WTC11 (cell line): Measurements from ENCODE around the gene TARM1. TPM values are rescaled to one million over a fixed set of nuclear protein-coding genes. Genes with fewer than 3 reads are reported as not detected.

Experiments used
- ATAC-seq: fragments of 200-7000 bp; cut with Tn5 transposase; 2 replicates; pipeline ENCODE4 v1.10.0; 2021; ENCODE audit warnings: mild to moderate bottlenecking, moderate library complexity
- CTCF ChIA-PET: fragments of 300-600 bp; sonication (Branson Sonifier 250); formaldehyde crosslinking; loops from one replicate; lab custom pipeline; 2021; ENCODE audit warnings: antibody characterized with exemption; lab: Charles Lee
- POLR2A ChIA-PET: fragments of 350-600 bp; sonication (Branson Sonifier 250); formaldehyde crosslinking; loops from one replicate; lab custom pipeline; 2021; ENCODE audit warnings: antibody characterized with exemption; lab: Charles Lee
- DNase-seq: peaks from one replicate; pipeline ENCODE4 v3.0.0; 2021; ENCODE audit warnings: low spot score
- H3K27ac Mint-ChIP-seq: 2 replicates; pipeline ENCODE4 v1.8.0; 2021; ENCODE audit warnings: mixed read lengths
- H3K27me3 Mint-ChIP-seq: 2 replicates; pipeline ENCODE4 v1.8.0; 2021; ENCODE audit warnings: low read depth, mild to moderate bottlenecking, moderate library complexity, mixed read lengths
- H3K36me3 Mint-ChIP-seq: 2 replicates; pipeline ENCODE4 v1.8.0; 2021; ENCODE audit warnings: mixed read lengths
- H3K4me1 Mint-ChIP-seq: 2 replicates; pipeline ENCODE4 v1.8.0; 2022; ENCODE audit warnings: mixed read lengths
- H3K4me3 Mint-ChIP-seq: 2 replicates; pipeline ENCODE4 v1.8.0; 2021; ENCODE audit warnings: mild to moderate bottlenecking, moderate library complexity, mixed read lengths
- H3K9me3 Mint-ChIP-seq: 2 replicates; pipeline ENCODE4 v1.8.0; 2021; ENCODE audit warnings: mixed read lengths
- AR ChIP-seq: fragments of 250-450 bp; sonication (Bioruptor Pico); IDR thresholded peaks from 2 replicates; pipeline ENCODE4 v1.9.0; 2021; ENCODE audit warnings: mild to moderate bottlenecking
- ATF2 ChIP-seq: sonication (generic); formaldehyde crosslinking; IDR thresholded peaks from 2 replicates; pipeline ENCODE4 v1.8.1; 2022; ENCODE audit warnings: low read depth, missing genetic modification reagents, borderline replicate concordance
- CBFB ChIP-seq: sonication (generic); formaldehyde crosslinking; IDR thresholded peaks from 2 replicates; pipeline ENCODE4 v1.8.1; 2022; ENCODE audit warnings: mild to moderate bottlenecking, low read depth, missing genetic modification reagents
- E2F1 ChIP-seq: sonication (generic); formaldehyde crosslinking; IDR thresholded peaks from 2 replicates; pipeline ENCODE4 v1.8.0; 2022; ENCODE audit warnings: mild to moderate bottlenecking, missing genetic modification reagents
- ELF4 ChIP-seq: sonication (generic); formaldehyde crosslinking; IDR thresholded peaks from 2 replicates; pipeline ENCODE4 v1.8.1; 2022; ENCODE audit warnings: low read depth, mild to moderate bottlenecking, moderate library complexity, missing genetic modification reagents
- ETV6 ChIP-seq: sonication (generic); formaldehyde crosslinking; IDR thresholded peaks from 2 replicates; pipeline ENCODE4 v1.8.1; 2022; ENCODE audit warnings: mild to moderate bottlenecking, missing genetic modification reagents
- FOXK1 ChIP-seq: sonication (generic); formaldehyde crosslinking; IDR thresholded peaks from 2 replicates; pipeline ENCODE4 v1.8.0; 2022; ENCODE audit warnings: mild to moderate bottlenecking, moderate library complexity, missing genetic modification reagents
- FOXP4 ChIP-seq: sonication (generic); formaldehyde crosslinking; IDR thresholded peaks from 2 replicates; pipeline ENCODE4 v1.8.0; 2022; ENCODE audit warnings: mild to moderate bottlenecking, missing genetic modification reagents
- GABPB1 ChIP-seq: sonication (generic); formaldehyde crosslinking; IDR thresholded peaks from 2 replicates; pipeline ENCODE4 v1.8.1; 2023; ENCODE audit warnings: mild to moderate bottlenecking, missing genetic modification reagents
- HMGXB4 ChIP-seq: sonication (generic); formaldehyde crosslinking; IDR thresholded peaks from 2 replicates; pipeline ENCODE4 v1.8.1; 2023; ENCODE audit warnings: mild to moderate bottlenecking, moderate library complexity, missing genetic modification reagents
- IRF1 ChIP-seq: sonication (generic); formaldehyde crosslinking; IDR thresholded peaks from 2 replicates; pipeline ENCODE4 v1.8.0; 2023; ENCODE audit warnings: missing genetic modification reagents
- JAZF1 ChIP-seq: fragments of 250-450 bp; sonication (Bioruptor Pico); IDR thresholded peaks from 2 replicates; pipeline ENCODE4 v1.9.0; 2021; ENCODE audit warnings: moderate library complexity, mild to moderate bottlenecking, inconsistent platforms
- KAT7 ChIP-seq: sonication (generic); formaldehyde crosslinking; IDR thresholded peaks from 2 replicates; pipeline ENCODE4 v1.8.1; 2023; ENCODE audit warnings: missing genetic modification reagents, mild to moderate bottlenecking, borderline replicate concordance
- MAX ChIP-seq: sonication (generic); formaldehyde crosslinking; IDR thresholded peaks from 2 replicates; pipeline ENCODE4 v1.8.0; 2022; ENCODE audit warnings: mild to moderate bottlenecking, missing genetic modification reagents
- NFATC4 ChIP-seq: fragments of 250-450 bp; sonication (Bioruptor Pico); IDR thresholded peaks from 2 replicates; pipeline ENCODE4 v1.9.0; 2021; ENCODE audit warnings: mild to moderate bottlenecking
- PRRX2 ChIP-seq: fragments of 250-450 bp; sonication (Bioruptor Pico); IDR thresholded peaks from 2 replicates; pipeline ENCODE4 v1.8.0; 2021; ENCODE audit warnings: mild to moderate bottlenecking
- TP53 ChIP-seq: sonication (generic); formaldehyde crosslinking; IDR thresholded peaks from 2 replicates; pipeline ENCODE4 v1.8.1; 2023; ENCODE audit warnings: mild to moderate bottlenecking, missing genetic modification reagents
- ZNF416 ChIP-seq: fragments of 250-450 bp; sonication (Bioruptor Pico); IDR thresholded peaks from 2 replicates; pipeline ENCODE4 v1.9.0; 2021; ENCODE audit warnings: mild to moderate bottlenecking, inconsistent platforms
- ZNF425 ChIP-seq: fragments of 250-450 bp; sonication (Bioruptor Pico); conservative IDR thresholded peaks from 2 replicates; pipeline ENCODE4 v1.9.0; 2021; ENCODE audit warnings: mild to moderate bottlenecking
- total RNA-seq: library from RNA; stranded (reverse); gene quantifications from 3 replicates; pipeline ENCODE4 v1.2.3, GENCODE V29; 2021

TARM1 gene
- total RNA-seq, 1 experiment from 2014 or later = not detected

DNA sequence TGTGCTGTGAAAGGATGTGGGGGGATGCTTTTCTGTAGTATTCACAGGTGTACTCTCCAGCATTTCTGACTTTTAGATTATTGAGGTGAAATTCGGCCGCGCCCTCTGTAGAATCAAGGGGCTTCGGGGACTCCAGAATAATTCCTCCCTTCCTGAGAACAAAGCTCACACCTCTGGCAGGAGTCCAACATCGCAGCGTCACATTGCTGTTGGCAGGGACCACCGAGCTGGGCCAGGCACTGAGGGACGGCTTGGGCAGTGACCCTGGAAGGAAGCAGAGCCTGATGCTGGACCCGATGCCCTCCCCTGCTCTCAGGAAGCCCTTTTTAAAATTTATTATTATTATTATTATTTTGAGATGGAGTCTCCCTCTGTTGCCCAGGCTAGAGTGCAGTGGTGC, 6.3 kb downstream of the TARM1 start:
- no peak for TF ChIP-seq FOXP4 (CRISPR knock-in tag)
- no peak for TF ChIP-seq HMGXB4 (CRISPR knock-in tag)
- TF ChIP-seq ETV6 (CRISPR knock-in tag) = no peak
- TF ChIP-seq ZNF416 = no peak
- TF ChIP-seq PRRX2 (CRISPR knock-in tag) = no peak
- TF ChIP-seq GABPB1 = no peak
- TF ChIP-seq NFATC4 (CRISPR knock-in tag) = no peak
- TF ChIP-seq JAZF1 (CRISPR knock-in tag) = no peak
- no peak for TF ChIP-seq CBFB (CRISPR knock-in tag)
- no peak for TF ChIP-seq TP53 (CRISPR knock-in tag)
- no peak for TF ChIP-seq ELF4 (CRISPR knock-in tag)
- TF ChIP-seq E2F1 (CRISPR knock-in tag) = no peak
- no peak for TF ChIP-seq FOXK1 (CRISPR knock-in tag)
- TF ChIP-seq AR (CRISPR knock-in tag) = no peak
- TF ChIP-seq MAX (CRISPR knock-in tag) = no peak
- no peak for TF ChIP-seq IRF1
- no peak for TF ChIP-seq ZNF425 (CRISPR knock-in tag)
- TF ChIP-seq ATF2 (CRISPR knock-in tag) = no peak
- no peak for TF ChIP-seq KAT7 (CRISPR knock-in tag)
- TF ChIP-seq, all 79 proteins: peak for 0
- Mint-ChIP-seq H3K4me3 (no peak overlapping the region), H3K9me3 (peaks cover under 1% of the 10 kb centered on the region; the same call in 1 of the 2 replicates), H3K27me3 (peaks cover 4% of the 10 kb centered on the region), H3K4me1 (no peaks in the 10 kb centered on the region), H3K27ac (no peak overlapping the region), H3K36me3 (no peaks in the 10 kb centered on the region; the same call in 1 of the 2 replicates)
- ChIA-PET POLR2A (no interaction called here), CTCF (no interaction called here)
- DNase-seq (no peak), ATAC-seq (no peak)
